GM19397 (cell line): ENCODE measurements around the gene SGPP2.

ENCODE experiments used
- ATAC-seq: cut with Tn5 transposase; IDR thresholded peaks from one replicate; pipeline ENCODE4 v1.9.1; 2021; ENCODE audit warnings: mild to moderate bottlenecking, moderate library complexity; ENCODE audit not compliant: unreplicated experiment

Gene SGPP2

DNA sequence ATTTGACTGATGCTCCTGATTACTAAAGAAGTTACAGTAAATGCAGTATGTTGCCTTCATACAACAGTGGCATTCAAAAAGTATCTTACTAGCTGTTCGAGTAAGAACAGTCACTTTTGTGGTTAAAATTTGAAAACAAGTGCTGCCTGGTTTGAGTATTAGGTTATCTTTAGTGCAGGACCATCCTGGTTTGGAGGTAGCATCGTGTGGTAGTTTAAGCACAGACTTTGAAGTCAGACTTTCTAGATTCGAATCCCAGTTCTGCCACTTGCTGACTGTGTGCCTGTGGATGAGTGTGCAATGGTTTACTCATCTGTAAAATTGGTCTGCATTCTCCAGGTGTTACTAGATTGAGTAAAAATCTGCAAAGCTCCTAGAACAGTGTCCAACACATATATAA is 96.8 kb downstream of the SGPP2 start:
- ATAC-seq: peak; percentile 67

DNA sequence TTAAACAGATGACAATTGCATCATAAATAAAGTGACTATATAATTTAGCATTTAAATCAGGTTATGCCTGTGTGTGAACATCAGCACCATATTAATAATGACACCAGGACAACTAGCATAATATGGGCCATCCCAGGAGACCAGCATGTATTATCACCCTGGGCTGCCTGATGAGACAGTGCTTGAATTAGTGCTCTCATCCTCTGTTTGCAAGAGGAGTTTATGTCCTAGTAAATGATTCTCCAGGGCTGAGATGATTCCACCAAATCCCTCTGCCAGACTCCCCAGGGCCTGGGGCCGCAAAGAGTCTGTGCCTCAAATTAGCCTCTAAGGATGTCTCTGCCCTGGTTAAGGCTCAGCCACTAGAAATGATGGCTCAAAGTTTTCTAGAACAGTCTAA is 97.7 kb downstream of the SGPP2 start:
- ATAC-seq: no peak

DNA sequence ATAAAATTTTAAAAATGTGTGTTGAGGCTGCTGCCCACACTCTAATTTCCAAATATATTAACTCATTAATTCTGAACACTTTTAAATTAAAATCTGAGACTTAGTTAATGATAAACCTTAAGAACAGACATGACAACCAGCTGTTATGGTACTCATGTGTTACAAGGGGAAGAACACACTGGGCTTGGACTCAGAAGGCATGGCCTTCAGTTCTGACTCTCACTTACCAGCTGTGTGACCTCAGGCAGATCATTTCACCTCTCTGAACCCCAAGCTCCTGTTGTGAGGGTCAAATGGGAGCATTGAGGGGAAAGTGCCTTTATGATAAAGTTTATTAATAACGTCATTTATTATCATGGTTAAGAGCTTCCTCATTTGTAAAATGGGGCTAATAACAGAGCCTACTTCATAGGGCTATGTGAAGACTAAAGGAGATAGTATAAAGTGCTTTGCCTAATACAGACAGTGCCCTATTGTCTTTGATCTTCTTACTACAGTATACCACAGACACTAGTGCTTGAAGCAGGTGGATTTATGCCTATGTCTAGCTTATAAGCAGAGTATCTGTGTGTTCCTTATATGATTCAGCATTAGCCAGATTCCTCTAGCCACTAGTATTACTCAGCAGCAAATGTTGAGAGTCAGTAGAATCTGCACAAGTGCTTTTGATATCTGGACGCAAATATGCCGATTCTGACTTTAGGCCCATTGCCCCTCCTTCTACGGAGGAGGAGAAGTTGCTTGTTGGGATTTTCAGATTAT is 99.6 kb downstream of the SGPP2 start:
- peak; percentile 57 for ATAC-seq

DNA sequence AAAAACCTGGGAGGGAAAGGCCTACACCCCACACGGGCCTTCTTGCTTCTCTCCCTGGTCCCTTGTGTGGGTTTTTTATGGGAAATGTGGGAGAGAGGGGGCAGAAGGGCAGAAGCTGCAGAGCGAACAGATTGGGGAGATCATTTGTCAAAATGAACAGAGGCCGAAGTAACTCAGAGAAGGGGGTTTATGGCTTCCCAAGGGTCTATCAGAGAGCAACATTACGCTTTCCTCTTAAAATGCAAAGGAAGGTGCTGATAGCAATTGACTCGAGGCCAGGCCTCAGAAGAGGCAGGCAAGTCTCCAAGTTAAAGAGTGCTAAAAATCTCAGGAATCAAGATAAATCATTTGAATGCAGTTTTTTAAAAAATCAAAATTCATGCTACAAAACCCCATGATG is 101.5 kb downstream of the SGPP2 start:
- no peak for ATAC-seq

DNA sequence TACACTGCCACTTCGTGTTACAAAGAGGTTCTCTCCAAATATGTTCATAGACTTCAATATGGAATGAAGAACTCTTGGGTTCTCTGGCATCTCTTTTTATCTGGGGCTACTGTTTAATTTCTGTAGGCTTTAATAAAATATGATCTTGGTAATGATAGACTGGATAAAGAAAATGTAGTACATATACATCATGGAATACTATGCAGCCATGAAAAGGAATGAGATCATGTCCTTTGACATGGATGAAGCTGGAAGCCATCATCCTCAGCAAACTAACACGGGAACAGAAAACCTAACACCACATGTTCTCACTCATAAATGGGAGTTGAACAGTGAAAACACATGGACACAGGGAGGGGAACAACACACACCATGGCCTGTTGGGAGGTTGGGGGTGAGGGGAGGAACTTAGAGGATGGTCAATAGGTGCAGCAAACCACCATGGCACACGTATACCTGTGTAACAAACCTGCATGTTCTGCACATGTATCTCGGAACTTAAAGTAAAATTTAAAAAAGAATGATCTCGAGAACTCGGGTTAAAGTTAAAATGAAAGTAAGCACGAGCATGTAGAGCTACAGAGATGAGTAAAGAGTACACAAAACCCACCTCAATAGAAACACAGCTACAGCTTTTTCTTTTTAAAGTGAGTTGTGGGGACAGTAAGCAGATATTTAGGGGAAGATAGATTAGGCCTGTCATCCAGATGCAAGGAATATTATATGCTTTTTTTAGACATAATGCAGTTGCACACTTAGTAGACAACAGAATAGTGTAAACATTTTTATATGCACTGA is 102.3 kb downstream of the SGPP2 start:
- no peak for ATAC-seq

DNA sequence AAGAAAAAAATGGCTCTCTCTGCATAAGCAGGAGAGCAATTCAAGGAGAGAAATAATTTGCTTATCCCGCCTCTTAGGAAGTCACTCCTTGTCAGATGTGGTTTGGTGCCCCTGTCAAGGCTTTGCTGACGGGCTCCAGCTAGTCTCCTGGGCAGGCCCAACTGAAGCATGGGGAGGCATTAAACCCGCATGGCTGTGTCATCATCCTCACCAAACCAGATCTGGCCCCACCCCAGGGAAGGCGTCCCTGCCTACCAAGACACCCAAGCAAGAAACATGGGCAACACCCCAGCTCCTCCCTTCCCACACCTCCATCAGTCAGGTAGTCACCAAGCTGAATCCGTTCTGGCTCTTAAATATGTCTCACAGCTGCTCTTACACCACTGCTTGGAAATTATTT is 108.0 kb downstream of the SGPP2 start:
- no peak for ATAC-seq

DNA sequence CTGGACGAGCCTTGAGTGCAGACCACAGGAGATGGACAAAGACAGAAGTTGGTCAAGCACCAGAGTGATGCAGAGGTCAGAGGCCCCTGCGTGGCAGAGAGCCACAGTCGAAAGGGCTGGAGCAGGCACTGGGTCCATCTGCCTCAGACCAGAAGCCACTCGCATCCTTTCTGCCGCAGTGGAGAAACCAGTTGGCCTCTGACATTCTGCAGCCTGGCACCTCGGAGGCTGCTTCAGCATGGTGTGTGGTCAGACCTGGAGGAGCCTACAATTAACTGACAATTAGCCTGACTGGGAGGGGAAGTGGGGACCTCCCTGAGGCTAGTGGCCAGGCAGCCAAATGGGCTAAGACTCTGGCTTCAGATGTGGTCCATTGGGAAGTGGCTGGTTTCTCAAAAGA is 111.1 kb downstream of the SGPP2 start:
- no peak for ATAC-seq

DNA sequence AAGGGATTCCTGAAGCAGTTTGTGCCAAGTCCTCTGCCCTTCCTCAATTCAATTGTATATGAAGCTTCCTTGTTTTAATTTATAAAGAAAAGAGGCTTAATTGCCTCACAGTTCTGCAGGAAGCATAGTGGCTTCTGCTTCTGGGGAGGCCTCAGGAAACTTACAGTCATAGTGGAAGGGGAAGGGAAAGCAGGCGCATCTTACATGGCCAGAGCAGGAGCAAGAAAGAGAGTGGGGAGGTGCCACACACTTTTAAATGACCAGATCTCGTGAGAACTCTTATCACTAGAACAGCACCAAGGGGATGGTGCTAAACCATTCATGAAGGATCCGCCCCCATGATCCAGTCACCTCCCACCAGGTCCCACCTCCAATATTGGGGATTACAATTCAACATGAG is 114.2 kb downstream of the SGPP2 start:
- ATAC-seq: no peak

DNA sequence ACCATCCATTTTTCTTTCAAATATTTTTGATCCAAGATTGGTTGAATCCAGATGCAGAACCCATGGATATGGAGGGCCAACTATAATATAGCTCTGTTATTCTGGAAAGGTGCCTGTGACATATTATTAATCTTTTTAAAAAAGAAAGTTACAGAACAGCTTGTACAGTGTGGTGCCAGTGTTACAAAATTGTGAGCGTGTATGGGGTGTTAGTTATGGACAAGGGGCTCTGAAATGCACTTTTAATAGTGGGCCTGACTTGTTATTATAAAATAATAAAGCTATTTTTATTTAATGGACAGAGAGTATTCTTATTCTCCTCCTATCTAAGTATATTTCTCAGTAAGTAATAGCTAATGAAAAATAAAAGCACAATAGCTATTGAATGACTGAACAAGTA is 120.3 kb downstream of the SGPP2 start:
- no peak for ATAC-seq

DNA sequence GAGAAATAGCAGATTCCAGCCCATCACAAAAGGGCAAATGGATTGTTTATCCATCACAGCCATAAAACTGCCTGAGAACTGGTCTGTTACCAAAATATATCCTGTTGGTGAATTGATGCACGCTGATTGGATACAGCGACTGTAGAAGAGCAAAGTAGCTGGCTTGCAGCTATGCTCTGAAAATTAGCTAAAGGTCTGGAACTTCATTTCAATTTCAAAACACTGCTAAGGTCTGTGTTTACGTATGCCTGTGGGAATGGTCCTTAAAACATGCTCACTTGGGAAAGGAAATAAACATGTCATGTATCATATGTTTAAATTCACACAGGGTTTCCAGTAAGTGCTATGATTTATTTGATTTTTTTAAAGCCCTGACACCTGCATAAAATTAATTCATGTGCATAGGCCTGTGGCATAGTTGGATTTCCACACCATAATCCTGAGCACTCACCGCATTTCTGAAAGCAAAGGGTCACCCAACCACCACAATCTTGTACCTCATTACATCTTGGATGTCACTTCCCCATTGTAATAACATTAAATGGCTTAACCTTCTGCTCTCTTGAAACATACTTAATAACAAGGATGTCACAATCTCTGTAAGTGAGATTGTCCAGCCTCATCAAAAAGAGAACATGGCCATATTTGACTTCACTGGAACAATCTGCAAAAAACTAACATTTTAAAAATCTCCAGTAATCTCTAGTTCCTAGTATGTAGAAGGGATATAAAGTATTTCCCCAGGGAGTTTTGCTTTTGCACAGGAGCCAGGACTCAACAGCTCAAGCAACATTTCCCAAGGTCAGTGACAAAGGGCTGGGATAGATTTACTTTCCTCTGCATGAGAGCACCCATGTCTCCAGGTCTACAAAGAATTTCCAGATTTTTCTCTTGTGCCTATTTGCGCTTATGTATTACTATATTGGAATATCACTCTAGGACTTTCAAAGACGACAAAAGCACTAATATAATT is 121.8 kb downstream of the SGPP2 start:
- ATAC-seq: no peak

DNA sequence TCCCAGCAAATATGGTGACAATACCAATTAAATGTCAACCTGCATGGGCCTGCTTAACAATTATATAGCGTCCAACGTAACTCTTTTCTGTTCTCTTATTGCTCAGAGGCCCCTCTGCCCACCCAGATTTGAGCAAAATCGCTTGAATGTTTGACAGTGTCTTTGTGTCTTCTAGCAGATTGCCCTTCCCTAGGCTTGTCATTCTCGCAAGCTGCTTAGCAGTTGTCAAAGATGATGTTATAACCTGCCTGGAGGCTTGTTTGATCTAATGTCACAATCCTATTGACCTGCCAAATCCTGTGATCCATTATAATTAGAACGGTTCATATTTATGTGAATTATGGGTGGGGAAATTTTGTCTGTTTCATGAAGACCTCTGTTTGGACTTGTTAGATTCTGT is 122.7 kb downstream of the SGPP2 start:
- ATAC-seq: no peak

DNA sequence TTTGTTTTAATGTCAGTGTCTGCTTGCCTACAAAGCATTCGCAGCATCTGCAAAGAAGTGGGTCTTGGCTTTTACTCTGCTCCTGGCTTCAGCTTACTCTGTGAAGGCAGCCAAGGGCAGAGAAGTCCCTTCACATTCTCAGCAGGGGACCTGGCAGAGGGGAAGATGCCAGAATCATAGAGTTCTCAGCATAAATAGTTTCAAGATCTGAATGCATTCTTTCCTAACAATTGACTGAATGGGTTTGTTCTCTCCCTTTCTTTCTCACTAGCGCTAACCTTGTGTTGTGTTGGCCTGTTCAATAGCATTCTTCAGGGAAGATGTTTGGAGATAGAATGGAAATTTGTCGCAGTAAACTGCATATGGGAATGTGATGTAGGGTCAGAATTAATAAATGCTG is 124.6 kb downstream of the SGPP2 start:
- no peak for ATAC-seq

DNA sequence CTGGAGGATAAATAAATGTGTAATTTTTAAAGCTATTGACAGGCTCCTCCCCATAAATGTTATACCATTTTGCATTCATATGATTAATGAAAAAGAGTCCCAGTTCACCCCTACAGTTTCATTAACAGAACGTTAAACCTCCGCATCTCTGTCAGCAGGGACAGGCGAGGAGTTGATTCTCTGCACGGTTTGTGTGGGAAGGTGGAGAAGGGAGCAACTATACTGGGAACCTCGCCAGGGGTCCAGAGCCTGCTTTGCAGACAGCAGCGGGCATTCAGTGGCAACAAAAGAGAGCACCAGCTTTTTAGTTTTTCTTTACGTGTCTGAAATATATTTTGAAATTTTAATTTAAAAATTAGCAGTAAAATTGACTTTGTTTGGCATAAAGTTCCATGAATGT is 130.2 kb downstream of the SGPP2 start:
- ATAC-seq: no peak

DNA sequence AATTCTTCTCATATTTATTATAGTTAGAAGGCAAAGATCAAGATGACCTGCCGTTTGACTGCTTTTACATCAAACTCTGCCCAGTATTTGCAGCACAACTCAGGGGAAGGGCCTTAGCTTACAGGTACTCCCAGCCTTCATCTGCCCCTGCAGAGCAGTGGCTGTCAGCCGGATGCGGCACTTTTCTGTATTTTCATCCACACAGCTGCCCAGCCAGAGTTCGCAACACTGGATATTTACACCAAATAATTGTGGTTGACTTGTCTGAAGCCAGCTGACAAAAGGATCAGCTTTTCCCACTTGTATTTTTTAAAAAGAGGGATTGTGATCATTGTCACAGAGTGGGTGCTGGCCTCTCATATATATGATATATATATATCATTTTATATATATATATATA is 136.8 kb downstream of the SGPP2 start:
- ATAC-seq: no peak

DNA sequence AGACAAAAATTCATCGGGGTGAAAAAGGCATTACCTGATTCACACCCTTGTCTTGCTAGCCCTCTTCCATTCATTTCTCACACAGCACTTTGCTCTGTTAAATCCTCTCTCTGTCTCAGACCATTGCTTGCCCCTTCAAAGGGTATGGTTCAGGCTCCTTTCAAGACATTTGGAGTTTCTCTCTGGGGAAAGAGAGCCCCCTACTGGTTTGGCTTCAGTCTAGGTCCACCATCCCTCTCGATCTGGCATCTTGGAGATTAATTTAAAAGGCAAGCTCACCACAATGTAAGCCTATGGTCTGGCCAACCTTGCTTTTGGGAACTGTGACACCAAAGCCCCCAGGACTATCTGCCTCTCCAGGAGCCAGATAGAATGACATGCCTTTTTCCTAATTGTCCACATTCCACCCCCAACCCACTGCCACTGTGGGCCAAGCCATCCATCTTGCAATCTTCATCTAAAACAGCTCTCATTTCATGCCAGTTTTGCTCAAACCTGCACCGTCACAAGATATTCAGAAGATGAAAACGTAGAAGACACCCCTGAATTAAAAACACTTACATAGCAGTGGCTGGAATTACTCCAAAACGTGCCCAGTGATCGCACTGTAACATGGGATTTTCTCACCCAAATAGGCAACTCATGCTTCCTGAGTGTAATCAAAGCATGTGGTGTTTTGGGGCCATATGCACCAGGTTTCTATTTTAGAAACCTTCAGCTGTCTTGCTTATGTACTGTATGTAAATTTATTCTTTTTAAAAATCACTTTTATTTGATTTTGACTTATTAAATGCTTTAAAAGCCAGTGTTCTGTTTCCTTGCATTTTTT is 137.7 kb downstream of the SGPP2 start:
- peak; percentile 60 for ATAC-seq

DNA sequence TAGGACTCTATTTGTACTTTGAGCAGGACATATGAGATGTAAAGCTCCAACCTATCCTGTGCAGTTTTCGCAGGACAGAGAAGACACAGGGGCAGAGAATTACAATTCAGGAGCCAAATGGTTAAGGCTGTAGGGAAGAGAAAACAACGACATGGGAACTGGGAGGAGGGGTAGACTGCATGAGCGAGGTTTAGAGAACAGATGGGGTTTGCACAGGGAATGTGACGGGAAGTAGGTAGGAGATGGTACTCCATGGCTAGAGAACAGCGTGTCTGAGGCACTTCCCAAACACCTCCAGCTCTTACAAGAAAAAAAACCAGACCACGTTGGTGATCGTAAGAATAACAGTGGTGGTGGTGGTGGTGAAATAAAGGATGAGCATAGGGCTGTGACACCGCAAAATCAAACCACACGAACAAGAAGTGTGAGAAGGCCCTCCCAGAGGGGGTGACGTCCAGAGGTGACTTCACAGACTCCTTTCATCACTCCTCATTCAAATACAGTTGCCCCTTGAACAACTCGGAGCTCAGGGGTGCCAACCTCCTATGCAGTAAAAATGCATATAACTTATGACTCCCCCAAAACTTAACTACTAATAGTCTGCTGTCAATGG is 138.9 kb downstream of the SGPP2 start:
- no peak for ATAC-seq

DNA sequence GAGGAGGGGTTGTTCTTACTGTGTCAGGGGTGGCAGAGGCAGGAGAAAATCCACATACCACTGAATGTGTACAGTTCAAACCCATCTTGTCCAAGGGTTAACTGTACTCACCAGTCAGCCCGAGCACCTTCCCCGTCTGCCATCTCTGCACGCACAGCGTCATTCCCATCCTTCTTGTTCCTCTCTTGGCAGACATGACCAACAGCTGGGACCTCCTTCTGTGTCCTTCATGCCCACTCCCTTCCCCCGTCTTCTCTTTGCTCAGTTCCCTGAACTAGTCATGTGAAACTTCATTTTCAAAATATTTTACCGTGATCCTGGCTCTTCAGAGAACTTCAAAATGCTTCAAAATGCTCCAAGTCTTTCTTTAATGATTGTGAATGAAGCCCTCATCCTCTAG is 139.6 kb downstream of the SGPP2 start:
- no peak for ATAC-seq

DNA sequence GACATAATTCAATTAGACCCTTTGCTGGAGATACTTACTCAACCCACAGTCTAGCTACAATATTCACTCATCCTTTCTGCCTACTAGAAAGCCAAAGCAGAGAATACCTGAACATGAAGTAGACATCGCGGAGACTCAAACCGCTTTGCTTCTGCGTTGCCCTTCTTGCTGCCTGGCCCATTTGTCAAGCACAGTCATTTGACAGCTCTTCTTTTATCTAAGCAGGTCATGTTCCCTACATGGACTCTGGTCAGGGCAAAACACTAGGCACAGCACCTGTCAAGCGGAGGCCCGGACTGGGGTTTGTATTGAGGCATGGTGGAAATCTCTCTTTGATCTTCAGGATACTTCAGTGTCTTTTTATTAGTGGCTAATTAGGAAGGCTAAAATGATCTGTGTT is 141.9 kb downstream of the SGPP2 start:
- no peak for ATAC-seq

DNA sequence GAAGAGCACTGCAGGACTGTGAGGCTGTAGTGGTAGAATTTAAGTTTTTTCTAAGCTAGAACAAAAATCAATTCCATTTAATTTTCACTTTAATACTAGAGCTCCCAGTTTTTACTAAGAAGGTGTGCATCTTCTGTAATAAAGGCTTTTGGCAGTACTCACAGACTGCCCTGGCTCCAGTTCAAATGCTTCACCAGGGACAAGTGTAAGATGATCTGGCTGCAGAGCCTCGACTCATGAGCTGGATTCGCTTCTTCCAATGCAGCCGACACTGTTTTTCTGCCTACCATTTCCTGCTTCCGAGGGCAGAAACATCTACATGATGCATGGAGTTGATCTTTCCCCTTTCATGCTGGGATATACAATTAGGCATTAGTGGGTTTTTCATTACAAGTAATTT is 144.5 kb downstream of the SGPP2 start:
- no peak for ATAC-seq

DNA sequence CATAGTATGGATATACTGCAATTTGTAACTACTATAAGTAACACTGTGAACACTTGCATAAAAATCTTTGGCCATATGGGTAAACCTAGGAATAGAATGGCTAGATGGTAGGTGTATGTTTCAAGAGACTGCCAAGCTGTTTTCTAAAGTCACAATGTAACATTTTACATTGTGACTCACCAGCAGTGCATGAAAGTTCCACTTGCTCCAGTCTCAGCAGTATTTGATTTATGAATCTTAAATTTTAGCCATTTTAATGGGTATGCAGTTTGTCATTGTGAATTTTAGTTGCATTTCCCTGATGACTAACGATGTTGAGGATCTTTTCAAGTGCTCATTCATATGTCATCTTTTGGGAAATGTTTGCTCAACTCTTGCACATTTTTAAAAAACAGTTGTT is 145.5 kb downstream of the SGPP2 start:
- no peak for ATAC-seq
